Thyroid gland (tissue), 4 donors: ENCODE results near the gene CEBPB. TPM values are rescaled to one million over a fixed set of nuclear protein-coding genes. Genes with fewer than 3 reads are reported as not detected.

Source experiments
- DNase-seq, 2 donors: peaks; one replicate each; pipeline ENCODE4 v3.0.0-alpha.2; 2019
- H3K27ac ChIP-seq, 3 donors: fragments of 200-600 bp; sonication (generic); 1 replicate in 2 of 3; 2 replicates in 1 of 3; pipeline ENCODE4 v1.5.1; 2016 to 2019; ENCODE audit warnings: mild to moderate bottlenecking in 1 of 3, moderate library complexity in 1 of 3
- H3K27me3 ChIP-seq: fragments of 200-600 bp; sonication (generic); one replicate; pipeline ENCODE4 v1.5.1; 2019
- H3K36me3 ChIP-seq, 2 donors: fragments of 200-600 bp; sonication (generic); one replicate each; pipeline ENCODE4 v1.5.1; 2016 to 2019
- H3K4me1 ChIP-seq, 2 donors: fragments of 200-600 bp; sonication (generic); one replicate each; pipeline ENCODE4 v1.5.1; 2017 to 2019
- H3K4me3 ChIP-seq, 3 donors: fragments of 200-600 bp; sonication (generic); replicated peaks in 1 of 3; 1 replicate in 2 of 3; 2 replicates in 1 of 3; pipeline ENCODE4 v1.5.1; 2016; ENCODE audit warnings: mild to moderate bottlenecking in 1 of 3
- H3K9me3 ChIP-seq: fragments of 200-600 bp; sonication (generic); one replicate; pipeline ENCODE4 v1.5.1; 2017
- CTCF ChIP-seq, 6 experiments: fragments of 200-600 bp in 3 of 6; fragments of 450-650 bp in 3 of 6; sonication (generic) in 3 of 6; IDR thresholded peaks; one replicate each; pipeline ENCODE4 v1.5.1; 2016 to 2019; ENCODE audit warnings: antibody characterized with exemption in 6 of 6, mild to moderate bottlenecking in 2 of 6, inconsistent platforms in 1 of 6, moderate library complexity in 1 of 6
- POLR2A ChIP-seq, 2 donors: fragments of 450-650 bp; IDR thresholded peaks; one replicate each; pipeline ENCODE4 v1.6.1; 2017; ENCODE audit warnings: antibody characterized with exemption in 2 of 2, mild to moderate bottlenecking in 2 of 2, moderate library complexity in 1 of 2
- WGBS, 2 donors: methylation state at CpG; one replicate each; pipeline ENCODE4 v1.1.5; 2017; 5-methylcytosine and 5-hydroxymethylcytosine counted together
- intact Hi-C: fragments of 100-400 bp; cut with DNase I; formaldehyde crosslinking; loops from one replicate; pipeline ENCODE4 v1.15.1; 2023
- total RNA-seq, 4 donors: library from RNA; depleted of rRNA; stranded (reverse); fragments of >200 nt; gene quantifications; one replicate each; pipeline ENCODE4 v1.2.3, GENCODE V29; 2016

The CEBPB gene
- total RNA-seq, 4 donors from 2014 or later, result 61.7 to 132 (median 104) TPM

- peak; percentile 82 to 86 for DNase-seq
- no peaks in the 10 kb centered on the region for H3K9me3 ChIP-seq
- WGBS, 2 donors, result 3 to 7% methylated on average over 25 of the region's 25 CpGs
- H3K27ac ChIP-seq, result peak overlapping the region; percentile 98 to 99 (median 99)
- peaks cover 13 to 18% of the 10 kb centered on the region in 2 donors for H3K36me3 ChIP-seq
- H3K4me3 ChIP-seq, result peak overlapping the region; percentile 63 to 95 (median 90)
- intact Hi-C loops, result no loop called here
- H3K27me3 ChIP-seq, result no peaks in the 10 kb centered on the region
- TF ChIP-seq CTCF (IDR thresholded peaks at IDR 0.05) (peak in 1 of 6 experiments; percentile 4), POLR2A (IDR thresholded peaks at IDR 0.05) (peak in 1 of 2 donors; percentile 59)
- H3K4me1 ChIP-seq, result peaks cover 31 to 34% of the 10 kb centered on the region in 2 donors
Observed at GRCh38 chr20:50192364-50193198, 2.0 kb downstream of the CEBPB start.

- intact Hi-C loops, result no loop called here
- no peaks in the 10 kb centered on the region for H3K27me3 ChIP-seq
- peaks cover 29 to 34% of the 10 kb centered on the region in 2 donors for H3K4me1 ChIP-seq
- peak overlapping the region; percentile 63 to 95 (median 90) for H3K4me3 ChIP-seq
- H3K36me3 ChIP-seq, result peaks cover 13 to 18% of the 10 kb centered on the region in 2 donors
- peak; percentile 46 to 58 for DNase-seq
- no peaks in the 10 kb centered on the region for H3K9me3 ChIP-seq
- peak overlapping the region; percentile 98 to 99 (median 99) for H3K27ac ChIP-seq
- WGBS, 2 donors, result 38 to 42% methylated on average over 9 to 10 of the region's 10 CpGs
- TF ChIP-seq POLR2A (IDR thresholded peaks at IDR 0.05) (peak in 1 of 2 donors; percentile 19), CTCF (IDR thresholded peaks at IDR 0.05) (no peak)
Observed at GRCh38 chr20:50193199-50193835, 2.7 kb downstream of the CEBPB start.

GRCh38 chr20:50193836-50194421 is 3.3 kb downstream of the CEBPB start:
- Histone ChIP-seq H3K27ac (peak overlapping the region; percentile 98 to 99 (median 99)), H3K4me3 (peak overlapping the region; percentile 63 to 95 (median 90)), H3K27me3 (no peaks in the 10 kb centered on the region), H3K4me1 (peaks cover 29 to 34% of the 10 kb centered on the region in 2 donors), H3K9me3 (no peaks in the 10 kb centered on the region), H3K36me3 (peaks cover 13 to 18% of the 10 kb centered on the region in 2 donors)
- intact Hi-C loops, result no loop called here
- peak; percentile 29 to 38 for DNase-seq
- TF ChIP-seq CTCF (IDR thresholded peaks at IDR 0.05) (no peak), POLR2A (IDR thresholded peaks at IDR 0.05) (no peak)
- 35 to 43% methylated on average over 14 to 16 of the region's 16 CpGs for WGBS, 2 donors

GRCh38 chr20:50194422-50194830 is 3.8 kb downstream of the CEBPB start:
- Histone ChIP-seq H3K27me3 (no peaks in the 10 kb centered on the region), H3K36me3 (peaks cover 13 to 18% of the 10 kb centered on the region in 2 donors), H3K9me3 (no peaks in the 10 kb centered on the region), H3K4me3 (peak overlapping the region in 1 of 3 donors; percentile 95), H3K27ac (peak overlapping the region; percentile 98 to 99 (median 99)), H3K4me1 (peaks cover 29 to 34% of the 10 kb centered on the region in 2 donors)
- WGBS, 2 donors, result 59 to 75% methylated on average over 7 of the region's 7 CpGs
- intact Hi-C loops, result no loop called here
- TF ChIP-seq POLR2A (IDR thresholded peaks at IDR 0.05) (no peak), CTCF (IDR thresholded peaks at IDR 0.05) (no peak)
- DNase-seq, result peak in 1 of 2 donors; percentile 21
